Retinal pigment epithelial cell (primary cell): ENCODE measurements around the gene NR4A3.

Experiments
- DNase-seq: peaks from one replicate; pipeline ENCODE4 v3.0.0-alpha.2; 2010; ENCODE audit warnings: low read depth
- H3K4me3 ChIP-seq: 2 replicates; pipeline ENCODE4 v1.5.1; 2011; ENCODE audit warnings: mild to moderate bottlenecking, low read length, control low read depth, moderate library complexity
- CTCF ChIP-seq: conservative IDR thresholded peaks from 2 replicates; pipeline ENCODE4 v1.5.1; 2011; ENCODE audit warnings: low read depth, low read length, control low read depth, inconsistent platforms

Gene NR4A3

DNA sequence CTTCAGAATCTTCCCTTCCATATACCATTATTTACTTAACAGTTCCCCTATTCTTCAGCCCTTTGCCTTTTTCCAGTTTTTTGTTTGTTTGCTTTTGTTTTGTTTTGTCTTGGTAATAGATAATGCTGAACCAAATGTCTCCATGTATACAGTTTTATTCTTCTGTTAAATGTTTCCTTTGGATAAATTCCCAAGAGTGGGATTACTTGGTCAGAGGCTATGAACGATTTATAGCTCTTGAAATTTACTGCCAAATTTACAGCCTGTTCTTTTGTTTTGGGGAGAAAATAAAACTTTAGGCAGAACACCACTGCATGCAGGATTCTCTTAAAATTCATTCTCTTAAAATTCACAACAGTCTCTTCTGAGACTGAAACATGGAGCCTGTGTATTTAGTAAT is 38.6 kb downstream of the NR4A3 start:
- DNase-seq, result no peak
- no peak for TF ChIP-seq CTCF
- no peak overlapping the region for H3K4me3 ChIP-seq

DNA sequence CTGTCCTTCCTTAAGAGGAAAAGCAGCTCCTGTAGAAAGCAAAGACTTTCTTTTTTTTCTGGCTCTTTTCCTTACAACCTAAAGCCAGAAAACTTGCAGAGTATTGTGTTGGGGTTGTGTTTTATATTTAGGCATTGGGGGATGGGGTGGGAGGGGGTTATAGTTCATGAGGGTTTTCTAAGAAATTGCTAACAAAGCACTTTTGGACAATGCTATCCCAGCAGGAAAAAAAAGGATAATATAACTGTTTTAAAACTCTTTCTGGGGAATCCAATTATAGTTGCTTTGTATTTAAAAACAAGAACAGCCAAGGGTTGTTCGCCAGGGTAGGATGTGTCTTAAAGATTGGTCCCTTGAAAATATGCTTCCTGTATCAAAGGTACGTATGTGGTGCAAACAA is 42.3 kb downstream of the NR4A3 start:
- DNase-seq, result no peak
- no peak overlapping the region for H3K4me3 ChIP-seq
- TF ChIP-seq CTCF, result no peak

DNA sequence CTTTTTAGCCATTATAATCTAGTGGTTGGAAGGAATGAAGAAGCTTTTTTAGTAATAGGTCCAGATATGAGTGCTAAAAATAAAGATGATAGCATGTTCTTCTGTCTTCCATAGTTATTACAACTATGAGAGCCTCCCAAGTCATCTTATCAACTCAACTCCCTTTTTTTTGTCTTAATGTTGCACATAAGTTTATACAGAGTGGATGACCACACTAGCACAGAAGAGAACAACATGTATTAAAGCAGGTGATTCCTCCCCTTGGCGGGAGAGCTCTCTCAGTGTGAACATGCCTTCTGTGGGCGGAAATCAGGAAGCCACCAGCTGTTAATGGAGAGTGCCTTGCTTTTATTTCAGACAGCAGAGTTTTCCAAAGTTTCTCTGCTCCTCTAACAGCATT is 44.7 kb downstream of the NR4A3 start:
- DNase-seq, result no peak
- no peak for TF ChIP-seq CTCF
- no peak overlapping the region for H3K4me3 ChIP-seq

GRCh38 chr9:99867536-99867935 is 45.9 kb downstream of the NR4A3 start:
- TF ChIP-seq CTCF, result no peak
- DNase-seq, result no peak
- no peak overlapping the region for H3K4me3 ChIP-seq

GRCh38 chr9:99867968-99868367 is 46.3 kb downstream of the NR4A3 start:
- TF ChIP-seq CTCF, result no peak
- no peak overlapping the region for H3K4me3 ChIP-seq
- DNase-seq, result no peak

- no peak for DNase-seq
- TF ChIP-seq CTCF, result no peak
- H3K4me3 ChIP-seq, result no peak overlapping the region
These were observed 47.2 kb downstream of the NR4A3 start for GRCh38 chr9:99868845-99869244.

GRCh38 chr9:99870126-99870525 is 48.4 kb downstream of the NR4A3 start:
- no peak for TF ChIP-seq CTCF
- no peak overlapping the region for H3K4me3 ChIP-seq
- no peak for DNase-seq
